Measurements from ENCODE around the gene ARHGAP8.

- TF ChIP-seq CTCF (conservative IDR thresholded peaks at IDR 0.05; ENCODE audit: low read length) = no peak
- no peak for TF ChIP-seq EZH2phosphoT487 (IDR thresholded peaks at IDR 0.05; ENCODE audit: borderline replicate concordance, low read depth, low read length)
Measured at GRCh38 chr22:44737406-44738346, 14.7 kb upstream of the ARHGAP8 start.
